Body of pancreas (tissue), 4 donors: ENCODE data around the gene SERPINA5.

Experiments used
- CTCF ChIP-seq, 7 experiments: fragments of 450-650 bp in 4 of 7; fragments of 200-600 bp in 3 of 7; sonication (generic) in 3 of 7; IDR thresholded peaks; one replicate each; pipeline ENCODE4 v1.5.1; 2016 to 2019; ENCODE audit warnings: antibody characterized with exemption in 7 of 7
- POLR2A ChIP-seq, 3 donors: fragments of 450-650 bp; IDR thresholded peaks; one replicate each; pipeline ENCODE4 v1.6.1; 2016; ENCODE audit warnings: antibody characterized with exemption in 3 of 3, mild to moderate bottlenecking in 2 of 3

- TF ChIP-seq CTCF (IDR thresholded peaks at IDR 0.05) (no peak), POLR2A (IDR thresholded peaks at IDR 0.05) (no peak)
These were observed 45.7 kb upstream of the SERPINA5 start for GRCh38 chr14:94535506-94535905.
